ENCODE measurements around the gene IL20RA.
"Not testable (repeated sequence)": the region's sequence is repeated elsewhere in the genome, so short reads cannot be mapped to it uniquely, and the experiment has no call there.

IL20RA gene

GRCh38 chr6:136962661-136963060 is 82.1 kb downstream of the IL20RA start:
- no peak for TF ChIP-seq CTCF (IDR thresholded peaks at IDR 0.05; ENCODE audit: extremely low read depth, insufficient read depth, missing control alignments)
- in situ Hi-C loops (cut with MboI; ENCODE audit: low pct_unique_long_range_greater_than_20kb, low sequenced_read_pairs, unreplicated experiment) = loop anchor here (25.0 kb wide), 1 partner anchor 675 kb away; no protein-coding TSS in a partner anchor
- DNase-seq (ENCODE audit: low spot score) = no peak

GRCh38 chr6:136961848-136962247 is 82.9 kb downstream of the IL20RA start:
- DNase-seq (ENCODE audit: low spot score) = no peak
- no peak for TF ChIP-seq CTCF (IDR thresholded peaks at IDR 0.05; ENCODE audit: extremely low read depth, insufficient read depth, missing control alignments)
- in situ Hi-C loops (cut with MboI; ENCODE audit: low pct_unique_long_range_greater_than_20kb, low sequenced_read_pairs, unreplicated experiment) = loop anchor here (25.0 kb wide), 1 partner anchor 675 kb away; no protein-coding TSS in a partner anchor

DNA sequence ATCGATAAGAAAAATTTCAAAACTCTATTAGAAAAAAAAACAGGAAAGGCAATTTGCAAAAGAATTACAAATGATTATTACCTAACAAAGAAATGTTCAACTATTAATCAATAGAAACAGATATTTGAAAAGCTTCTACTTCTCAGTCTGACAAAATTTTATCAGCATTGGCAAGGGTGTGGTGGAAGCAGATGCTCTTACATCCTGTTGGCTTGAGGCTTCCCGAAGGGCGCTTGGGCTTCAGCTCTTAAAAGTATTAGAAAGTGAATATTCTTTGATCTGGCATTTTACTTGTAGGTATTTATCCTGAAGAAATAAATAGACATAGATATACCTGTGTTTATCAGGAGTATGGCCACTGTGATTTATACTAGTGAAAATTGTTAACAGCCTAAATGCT is 84.0 kb downstream of the IL20RA start:
- TF ChIP-seq CTCF (IDR thresholded peaks at IDR 0.05; ENCODE audit: extremely low read depth, insufficient read depth, missing control alignments) = no peak
- DNase-seq (ENCODE audit: low spot score) = no peak
- in situ Hi-C loops (cut with MboI; ENCODE audit: low pct_unique_long_range_greater_than_20kb, low sequenced_read_pairs, unreplicated experiment) = loop anchor here (25.0 kb wide), 1 partner anchor 677 kb away; no protein-coding TSS in a partner anchor

- DNase-seq (ENCODE audit: low spot score) = not testable (repeated sequence)
- in situ Hi-C loops (cut with MboI; ENCODE audit: low pct_unique_long_range_greater_than_20kb, low sequenced_read_pairs, unreplicated experiment) = loop anchor here (25.0 kb wide), 1 partner anchor 677 kb away; no protein-coding TSS in a partner anchor
Measured at GRCh38 chr6:136959935-136960334, 84.8 kb downstream of the IL20RA start.

- no peak for TF ChIP-seq CTCF (IDR thresholded peaks at IDR 0.05; ENCODE audit: extremely low read depth, insufficient read depth, missing control alignments)
- no peak for DNase-seq (ENCODE audit: low spot score)
- in situ Hi-C loops (cut with MboI; ENCODE audit: low pct_unique_long_range_greater_than_20kb, low sequenced_read_pairs, unreplicated experiment) = loop anchor here (25.0 kb wide), 1 partner anchor 678 kb away; no protein-coding TSS in a partner anchor
Measured at GRCh38 chr6:136959471-136959891, 85.3 kb downstream of the IL20RA start.

- no peak for DNase-seq (ENCODE audit: low spot score)
- in situ Hi-C loops (cut with MboI; ENCODE audit: low pct_unique_long_range_greater_than_20kb, low sequenced_read_pairs, unreplicated experiment) = loop anchor here (25.0 kb wide), 1 partner anchor 679 kb away; no protein-coding TSS in a partner anchor
- TF ChIP-seq CTCF (IDR thresholded peaks at IDR 0.05; ENCODE audit: extremely low read depth, insufficient read depth, missing control alignments) = no peak
Measured at GRCh38 chr6:136958168-136958567, 86.6 kb downstream of the IL20RA start.

DNA sequence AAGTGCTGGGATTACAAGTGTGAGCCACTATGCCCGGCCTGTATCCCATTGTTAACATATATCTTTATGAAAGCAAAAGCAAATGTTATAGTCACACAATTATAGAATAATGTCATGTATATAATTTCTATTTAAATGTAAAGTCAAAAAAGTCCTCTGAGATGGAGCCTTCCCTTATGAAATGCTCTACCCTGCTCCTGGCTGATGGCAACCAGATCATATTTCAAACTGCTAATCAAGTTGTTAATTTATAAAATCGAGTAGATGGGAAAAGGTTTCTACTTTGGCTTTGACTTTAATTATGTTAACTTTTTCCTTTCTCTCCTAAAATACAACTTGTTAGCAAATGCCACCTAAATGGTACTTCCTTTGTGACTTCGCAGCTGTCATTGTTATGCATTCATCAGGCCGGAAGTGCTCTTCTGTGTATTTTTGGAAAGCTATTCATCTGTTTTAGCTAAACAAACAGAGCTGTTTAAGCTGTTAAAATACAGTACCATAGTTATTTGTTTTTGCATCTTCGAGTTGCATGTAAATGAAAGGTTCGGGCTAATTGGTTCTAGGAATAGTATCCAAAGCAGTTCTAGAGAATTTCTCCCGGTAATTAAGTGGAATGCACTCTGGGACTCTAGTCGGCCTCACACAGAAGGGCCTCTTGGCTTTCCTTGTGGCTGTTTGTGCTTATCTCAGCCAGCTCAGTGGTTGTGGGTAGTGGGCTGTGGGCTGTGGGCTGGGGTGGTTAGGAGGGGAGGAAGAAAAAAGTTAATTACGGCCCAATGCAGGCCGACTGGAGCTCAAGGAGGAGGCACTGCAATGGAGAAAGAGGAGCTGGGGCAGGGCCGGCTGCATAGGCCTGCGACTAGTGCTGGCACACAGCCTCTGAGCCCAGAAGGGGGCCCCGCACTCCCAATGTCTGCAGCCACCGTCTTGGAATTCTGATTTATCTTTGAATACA is 87.9 kb downstream of the IL20RA start:
- no peak for TF ChIP-seq CTCF (IDR thresholded peaks at IDR 0.05; ENCODE audit: extremely low read depth, insufficient read depth, missing control alignments)
- no peak for DNase-seq (ENCODE audit: low spot score)
- in situ Hi-C loops (cut with MboI; ENCODE audit: low pct_unique_long_range_greater_than_20kb, low sequenced_read_pairs, unreplicated experiment) = loop anchor here (25.0 kb wide), 1 partner anchor 680 kb away; no protein-coding TSS in a partner anchor
